ENCODE data around the gene PYDC1. TPM values are rescaled to one million over a fixed set of nuclear protein-coding genes. Genes with fewer than 3 reads are reported as not detected.

PYDC1 gene
- total RNA-seq, 6 experiments from 2014 or later = not detected

- Histone ChIP-seq H3K9me3 (no peaks in the 10 kb centered on the region), H3K27me3 (no peaks in the 10 kb centered on the region), H3K4me1 (no peaks in the 10 kb centered on the region), H3K36me3 (peaks cover 20 to 72% (median 43%) of the 10 kb centered on the region in 4 donors), H3K4me3 (no peak overlapping the region), H3K27ac (no peak overlapping the region)
- WGBS (ENCODE audit: insufficient coverage, low coverage, low lambda C conversion rate, missing lambda C conversion rate) = 89% methylated on average over 12 of the region's 16 CpGs
- TF ChIP-seq CTCF (IDR thresholded peaks at IDR 0.05) (no peak), POLR2A (IDR thresholded peaks at IDR 0.05) (no peak)
- intact Hi-C loops (cut with DNase I) = no loop called here
- no peak for DNase-seq
- no peak for ATAC-seq
Measured at GRCh38 chr16:31192856-31193642, 23.9 kb downstream of the PYDC1 start.

GRCh38 chr16:31191697-31192428 is 25.1 kb downstream of the PYDC1 start:
- TF ChIP-seq CTCF (IDR thresholded peaks at IDR 0.05) = no peak
- TF ChIP-seq POLR2A (IDR thresholded peaks at IDR 0.05) = no peak
- intact Hi-C loops (cut with DNase I) = no loop called here
- no peaks in the 10 kb centered on the region for H3K4me1 ChIP-seq
- ATAC-seq = no peak
- H3K4me3 ChIP-seq = no peak overlapping the region
- no peaks in the 10 kb centered on the region for H3K9me3 ChIP-seq
- no peaks in the 10 kb centered on the region for H3K27me3 ChIP-seq
- DNase-seq = no peak
- H3K36me3 ChIP-seq = peaks cover 22 to 84% (median 53%) of the 10 kb centered on the region in 4 donors
- WGBS (ENCODE audit: insufficient coverage, low coverage, low lambda C conversion rate, missing lambda C conversion rate) = 76% methylated on average over 4 of the region's 5 CpGs
- no peak overlapping the region for H3K27ac ChIP-seq

GRCh38 chr16:31190818-31191444 is 26.0 kb downstream of the PYDC1 start:
- H3K27me3 ChIP-seq = no peaks in the 10 kb centered on the region
- H3K4me3 ChIP-seq = no peak overlapping the region
- no peaks in the 10 kb centered on the region for H3K4me1 ChIP-seq
- DNase-seq (no peak), ATAC-seq (no peak)
- peaks cover 27 to 93% (median 61%) of the 10 kb centered on the region in 4 donors for H3K36me3 ChIP-seq
- 93% methylated on average over 15 of the region's 17 CpGs for WGBS (ENCODE audit: insufficient coverage, low coverage, low lambda C conversion rate, missing lambda C conversion rate)
- no peak overlapping the region for H3K27ac ChIP-seq
- intact Hi-C loops (cut with DNase I) = no loop called here
- no peaks in the 10 kb centered on the region for H3K9me3 ChIP-seq
- TF ChIP-seq POLR2A (IDR thresholded peaks at IDR 0.05) (no peak), CTCF (IDR thresholded peaks at IDR 0.05) (no peak)

GRCh38 chr16:31190061-31190460 is 26.9 kb downstream of the PYDC1 start:
- TF ChIP-seq CTCF (IDR thresholded peaks at IDR 0.05) = no peak
- TF ChIP-seq POLR2A (IDR thresholded peaks at IDR 0.05) = no peak
- Histone ChIP-seq H3K27ac (no peak overlapping the region), H3K9me3 (no peaks in the 10 kb centered on the region), H3K4me3 (no peak overlapping the region), H3K27me3 (no peaks in the 10 kb centered on the region), H3K36me3 (peaks cover 31 to 97% (median 65%) of the 10 kb centered on the region in 4 donors), H3K4me1 (no peaks in the 10 kb centered on the region)
- no peak for DNase-seq
- 93% methylated on average over 11 of the region's 12 CpGs for WGBS (ENCODE audit: insufficient coverage, low coverage, low lambda C conversion rate, missing lambda C conversion rate)
- no peak for ATAC-seq
- intact Hi-C loops (cut with DNase I) = no loop called here
